Measurements from ENCODE around the gene TMX3.

TMX3 gene

DNA sequence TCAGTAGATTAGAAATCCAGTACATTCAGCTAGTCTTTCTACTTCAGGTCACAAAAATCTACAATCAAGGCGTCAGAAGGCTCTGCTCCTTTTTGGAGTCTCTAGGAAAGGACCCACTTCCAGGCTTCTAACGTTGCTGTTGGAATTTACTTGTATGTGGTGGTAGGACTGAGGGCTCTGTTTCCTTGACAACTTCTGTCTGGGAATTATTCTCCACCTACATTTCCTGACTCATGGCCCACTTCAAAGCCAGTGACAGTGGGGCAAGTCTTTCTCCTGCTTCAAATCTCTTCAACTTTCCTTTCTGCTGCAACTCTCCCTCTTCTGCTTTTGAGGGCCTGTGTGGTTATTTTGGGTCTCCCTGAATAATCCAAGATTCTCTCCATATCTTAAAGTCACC lies 10.4 kb upstream of the TMX3 start:
- TF ChIP-seq POLR2A (IDR thresholded peaks at IDR 0.05; ENCODE audit: low read depth, low read length) = no peak
- FAIRE-seq (no peak), DNase-seq (ENCODE audit: insufficient read length, low spot score) (no peak)

DNA sequence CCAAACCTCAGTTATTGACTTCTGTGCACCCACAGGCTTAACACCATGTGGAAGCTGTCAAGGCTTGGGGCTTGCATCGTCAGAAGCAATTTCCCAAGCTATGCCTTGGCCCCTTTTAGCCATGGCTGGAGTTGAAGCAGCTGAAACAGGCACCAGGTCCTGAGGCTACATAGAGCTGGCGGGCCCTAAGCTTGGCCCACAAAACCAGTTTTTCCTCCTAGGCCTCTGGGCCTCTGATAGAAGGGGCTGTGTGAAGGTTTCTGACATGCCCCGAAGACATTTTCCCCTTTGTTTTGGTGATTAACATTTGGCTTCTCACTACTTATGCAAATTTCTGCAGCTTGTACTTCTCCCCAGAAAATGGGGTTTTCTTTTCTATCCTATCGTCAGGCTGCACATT lies 9.1 kb upstream of the TMX3 start:
- DNase-seq (ENCODE audit: insufficient read length, low spot score) (no peak), FAIRE-seq (no peak)
- TF ChIP-seq POLR2A (IDR thresholded peaks at IDR 0.05; ENCODE audit: low read depth, low read length) = no peak

GRCh38 chr18:68723539-68723938 lies 8.6 kb upstream of the TMX3 start:
- no peak for DNase-seq (ENCODE audit: insufficient read length, low spot score)
- TF ChIP-seq POLR2A (IDR thresholded peaks at IDR 0.05; ENCODE audit: low read depth, low read length) = no peak
- FAIRE-seq = no peak

DNA sequence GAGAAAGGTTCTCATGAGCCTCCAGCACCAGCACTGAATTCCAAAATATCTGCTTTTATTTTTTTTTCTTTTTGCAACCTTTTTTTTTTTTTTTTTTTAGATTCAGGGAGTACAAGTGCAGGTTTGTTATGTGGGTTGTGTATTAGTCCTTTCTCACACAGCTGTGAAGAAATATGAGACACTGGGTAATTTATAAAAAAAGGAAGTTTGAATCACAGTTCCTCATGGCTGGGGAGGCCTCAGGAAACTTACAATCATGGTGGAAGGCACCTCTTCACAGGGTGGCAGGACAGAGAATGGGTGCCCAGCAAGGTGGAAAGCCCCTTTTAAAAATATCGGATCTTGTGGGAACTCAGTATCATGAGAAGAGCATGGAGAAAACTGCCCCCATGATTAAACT lies 7.9 kb upstream of the TMX3 start:
- TF ChIP-seq POLR2A (IDR thresholded peaks at IDR 0.05; ENCODE audit: low read depth, low read length) = no peak
- DNase-seq (ENCODE audit: insufficient read length, low spot score) (no peak), FAIRE-seq (no peak)

- FAIRE-seq = no peak
Observed at GRCh38 chr18:68721681-68722583, 7.0 kb upstream of the TMX3 start.

GRCh38 chr18:68714366-68714711 lies 569 bp downstream of the TMX3 start:
- TF ChIP-seq POLR2A (IDR thresholded peaks at IDR 0.05; ENCODE audit: low read depth, low read length) = no peak
- FAIRE-seq (no peak), DNase-seq (ENCODE audit: insufficient read length, low spot score) (no peak)

More at GRCh38 chr18:68721681-68722583, 7.0 kb upstream of the TMX3 start:
- TF ChIP-seq POLR2A (IDR thresholded peaks at IDR 0.05; ENCODE audit: low read depth, low read length) = no peak
- no peak for DNase-seq (ENCODE audit: insufficient read length, low spot score)

DNA sequence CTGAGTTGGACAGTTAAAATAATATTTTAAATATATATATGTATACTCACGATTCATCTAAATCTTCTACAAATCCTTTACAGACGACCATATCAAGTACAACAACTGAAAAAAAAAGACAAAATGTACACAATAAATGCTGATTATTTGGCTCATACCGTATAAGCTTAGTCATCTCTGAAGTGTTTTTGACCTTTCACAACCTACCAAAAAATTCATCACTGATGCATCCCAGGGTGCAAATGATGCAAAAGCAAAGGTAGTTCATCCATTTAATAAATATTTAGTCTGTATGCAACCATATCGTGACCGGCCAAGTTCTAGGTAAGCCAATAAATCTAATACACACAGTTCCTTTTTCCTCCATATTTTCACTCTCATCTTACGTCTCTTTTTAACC lies 1.1 kb downstream of the TMX3 start:
- no peak for TF ChIP-seq POLR2A (IDR thresholded peaks at IDR 0.05; ENCODE audit: low read depth, low read length)
- no peak for FAIRE-seq

DNA sequence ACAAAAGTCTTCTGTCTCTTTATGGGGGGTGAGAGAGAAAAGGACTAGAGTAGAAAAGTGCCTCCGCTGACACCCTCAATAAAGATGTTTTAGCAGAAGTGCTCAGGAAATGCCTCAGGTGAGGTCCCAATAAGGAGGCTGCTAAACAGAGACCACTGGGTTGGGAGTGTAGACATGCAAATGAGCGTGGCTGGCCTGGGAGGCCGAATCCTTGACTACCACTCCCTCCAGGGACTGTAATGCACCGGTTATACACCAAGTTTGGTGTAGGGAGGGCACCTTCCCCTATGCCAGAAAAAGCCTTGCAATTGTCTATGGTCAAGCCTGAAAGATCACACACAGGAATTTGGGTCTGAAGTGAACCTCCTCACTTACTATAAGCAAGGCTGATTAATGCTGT lies 1.8 kb downstream of the TMX3 start:
- FAIRE-seq = no peak
- TF ChIP-seq POLR2A (IDR thresholded peaks at IDR 0.05; ENCODE audit: low read depth, low read length) = no peak
- DNase-seq (ENCODE audit: insufficient read length, low spot score) = no peak

More for the DNA sequence above, 1.1 kb downstream of the TMX3 start:
- no peak for DNase-seq (ENCODE audit: insufficient read length, low spot score)

DNA sequence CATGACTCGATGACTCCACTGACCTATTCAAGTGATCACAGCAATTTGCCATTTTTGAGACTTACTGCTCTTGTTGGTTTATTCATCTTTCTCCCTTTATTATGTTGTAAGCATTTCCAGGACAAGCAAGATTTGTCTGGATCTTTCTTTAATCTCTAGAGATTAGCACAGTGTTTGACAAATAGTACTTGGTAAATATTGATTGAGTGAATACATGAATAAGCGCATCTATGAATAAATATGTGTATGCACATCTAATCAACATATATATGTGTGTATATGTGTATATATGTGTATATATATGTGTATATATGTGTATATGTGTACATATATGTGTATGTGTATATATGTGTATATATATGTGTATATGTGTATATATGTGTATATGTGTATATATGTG lies 7.3 kb downstream of the TMX3 start:
- no peak for DNase-seq (ENCODE audit: insufficient read length, low spot score)
- FAIRE-seq = no peak
- no peak for TF ChIP-seq POLR2A (IDR thresholded peaks at IDR 0.05; ENCODE audit: low read depth, low read length)

GRCh38 chr18:68705119-68705518 lies 9.8 kb downstream of the TMX3 start:
- FAIRE-seq (no peak), DNase-seq (ENCODE audit: insufficient read length, low spot score) (no peak)
- no peak for TF ChIP-seq POLR2A (IDR thresholded peaks at IDR 0.05; ENCODE audit: low read depth, low read length)

- TF ChIP-seq POLR2A (IDR thresholded peaks at IDR 0.05; ENCODE audit: low read depth, low read length) = no peak
- FAIRE-seq = no peak
- DNase-seq (ENCODE audit: insufficient read length, low spot score) = no peak
Observed at GRCh38 chr18:68703326-68703725, 11.6 kb downstream of the TMX3 start.

- FAIRE-seq (no peak), DNase-seq (ENCODE audit: insufficient read length, low spot score) (no peak)
- no peak for TF ChIP-seq POLR2A (IDR thresholded peaks at IDR 0.05; ENCODE audit: low read depth, low read length)
Observed at GRCh38 chr18:68701353-68701752, 13.6 kb downstream of the TMX3 start.

- FAIRE-seq (no peak), DNase-seq (ENCODE audit: insufficient read length, low spot score) (no peak)
- no peak for TF ChIP-seq POLR2A (IDR thresholded peaks at IDR 0.05; ENCODE audit: low read depth, low read length)
Observed at GRCh38 chr18:68699043-68699442, 15.9 kb downstream of the TMX3 start.

GRCh38 chr18:68696937-68697336 lies 18.0 kb downstream of the TMX3 start:
- TF ChIP-seq POLR2A (IDR thresholded peaks at IDR 0.05; ENCODE audit: low read depth, low read length) = no peak
- no peak for FAIRE-seq
- no peak for DNase-seq (ENCODE audit: insufficient read length, low spot score)

GRCh38 chr18:68694316-68694715 lies 20.6 kb downstream of the TMX3 start:
- no peak for TF ChIP-seq POLR2A (IDR thresholded peaks at IDR 0.05; ENCODE audit: low read depth, low read length)
- DNase-seq (ENCODE audit: insufficient read length, low spot score) = no peak
- no peak for FAIRE-seq
